HAP-1 (cell line): Measurements from ENCODE around the gene CCDC9B.

Experiments
- DNase-seq, 2 experiments: peaks; one replicate each; pipeline ENCODE4 v3.0.0-alpha.2; 2016 to 2020; ENCODE audit warnings: low spot score in 2 of 2
- H3K27me3 ChIP-seq: fragments of 250-450 bp; sonication (Bioruptor Pico); 2 replicates; pipeline ENCODE4 v1.5.1; 2020; ENCODE audit warnings: low read depth, mild to moderate bottlenecking, moderate library complexity
- H3K36me3 ChIP-seq: fragments of 250-450 bp; sonication (Bioruptor Pico); replicated peaks from 2 replicates; pipeline ENCODE4 v1.5.1; 2020; ENCODE audit warnings: mild to moderate bottlenecking
- H3K4me1 ChIP-seq: fragments of 250-450 bp; sonication (Bioruptor Pico); 2 replicates; pipeline ENCODE4 v1.5.1; 2020; ENCODE audit warnings: mild to moderate bottlenecking
- H3K4me3 ChIP-seq: fragments of 250-450 bp; sonication (Bioruptor Pico); 2 replicates; pipeline ENCODE4 v1.5.1; 2020; ENCODE audit warnings: mild to moderate bottlenecking, moderate library complexity
- H3K9me3 ChIP-seq: fragments of 250-450 bp; sonication (Bioruptor Pico); 2 replicates; pipeline ENCODE4 v1.5.1; 2020; ENCODE audit warnings: mild to moderate bottlenecking, moderate library complexity
- in situ Hi-C: fragments of 300-500 bp; cut with MboI; formaldehyde crosslinking; loops from 3 replicates; pipeline ENCODE4 v1.14.3; 2020; ENCODE audit warnings: low sequenced_read_pairs, inconsistent platforms, mixed read lengths

CCDC9B gene

GRCh38 chr15:40323953-40324937 is 16.5 kb downstream of the CCDC9B start:
- peaks cover 32% of the 10 kb centered on the region for H3K36me3 ChIP-seq
- no peaks in the 10 kb centered on the region for H3K9me3 ChIP-seq
- H3K27me3 ChIP-seq, result no peaks in the 10 kb centered on the region
- in situ Hi-C loops, result no loop called here
- H3K4me1 ChIP-seq, result peaks cover 67% of the 10 kb centered on the region
- peak overlapping the region; percentile 52 for H3K4me3 ChIP-seq
- peak in 1 of 2 experiments; percentile 50 for DNase-seq

GRCh38 chr15:40323239-40323952 is 17.3 kb downstream of the CCDC9B start, which contains the start of gene INAFM2:
INAFM2 (plus strand) TSS chr15:40323692; CDS start chr15:40324056, 364 bp downstream.
- DNase-seq, result peak; percentile 96 to 98
- H3K27me3 ChIP-seq, result no peaks in the 10 kb centered on the region
- in situ Hi-C loops, result no loop called here
- no peaks in the 10 kb centered on the region for H3K9me3 ChIP-seq
- peaks cover 64% of the 10 kb centered on the region for H3K4me1 ChIP-seq
- H3K4me3 ChIP-seq, result peak within 1 kb of the TSS; percentile 52
- peaks cover 26% of the 10 kb centered on the region for H3K36me3 ChIP-seq

GRCh38 chr15:40322531-40323238 is 18.1 kb downstream of the CCDC9B start:
- no peaks in the 10 kb centered on the region for H3K9me3 ChIP-seq
- H3K27me3 ChIP-seq, result no peaks in the 10 kb centered on the region
- H3K4me1 ChIP-seq, result peaks cover 56% of the 10 kb centered on the region
- in situ Hi-C loops, result no loop called here
- peak in 1 of 2 experiments; percentile 63 for DNase-seq
- peak overlapping the region; percentile 12 for H3K4me3 ChIP-seq
- H3K36me3 ChIP-seq, result peaks cover 19% of the 10 kb centered on the region

GRCh38 chr15:40320931-40321371 is 19.8 kb downstream of the CCDC9B start:
- H3K4me3 ChIP-seq, result no peak overlapping the region
- in situ Hi-C loops, result no loop called here
- H3K27me3 ChIP-seq, result no peaks in the 10 kb centered on the region
- peak; percentile 84 to 100 for DNase-seq
- H3K36me3 ChIP-seq, result peaks cover 7% of the 10 kb centered on the region
- peaks cover 39% of the 10 kb centered on the region for H3K4me1 ChIP-seq
- H3K9me3 ChIP-seq, result no peaks in the 10 kb centered on the region

- DNase-seq, result peak; percentile 61 to 77
- no peaks in the 10 kb centered on the region for H3K9me3 ChIP-seq
- H3K4me3 ChIP-seq, result no peak overlapping the region
- H3K27me3 ChIP-seq, result no peaks in the 10 kb centered on the region
- in situ Hi-C loops, result no loop called here
- H3K36me3 ChIP-seq, result peaks cover 4% of the 10 kb centered on the region; the same call in 1 of the 2 replicates
- H3K4me1 ChIP-seq, result peaks cover 35% of the 10 kb centered on the region
These were observed 20.3 kb downstream of the CCDC9B start for GRCh38 chr15:40320409-40320808.

GRCh38 chr15:40317580-40317979 is 23.2 kb downstream of the CCDC9B start:
- Histone ChIP-seq H3K9me3 (no peaks in the 10 kb centered on the region), H3K4me3 (no peak overlapping the region), H3K27me3 (no peaks in the 10 kb centered on the region), H3K36me3 (no peaks in the 10 kb centered on the region), H3K4me1 (peaks cover 43% of the 10 kb centered on the region)
- no peak for DNase-seq
- in situ Hi-C loops, result no loop called here

- no peak for DNase-seq
- in situ Hi-C loops, result no loop called here
- peaks cover 36% of the 10 kb centered on the region for H3K4me1 ChIP-seq
These were observed 23.8 kb downstream of the CCDC9B start for GRCh38 chr15:40316931-40317330.

GRCh38 chr15:40314723-40315276 is 25.9 kb downstream of the CCDC9B start:
- in situ Hi-C loops, result no loop called here
- H3K4me1 ChIP-seq, result peaks cover 18% of the 10 kb centered on the region
- no peaks in the 10 kb centered on the region for H3K9me3 ChIP-seq
- H3K4me3 ChIP-seq, result no peak overlapping the region
- DNase-seq, result no peak
- no peaks in the 10 kb centered on the region for H3K27me3 ChIP-seq
- no peaks in the 10 kb centered on the region for H3K36me3 ChIP-seq

More at GRCh38 chr15:40316931-40317330, 23.8 kb downstream of the CCDC9B start:
- no peaks in the 10 kb centered on the region for H3K36me3 ChIP-seq
- H3K27me3 ChIP-seq, result no peaks in the 10 kb centered on the region
- H3K9me3 ChIP-seq, result no peaks in the 10 kb centered on the region
- no peak overlapping the region for H3K4me3 ChIP-seq

GRCh38 chr15:40313531-40314398 is 27.0 kb downstream of the CCDC9B start:
- H3K4me3 ChIP-seq, result no peak overlapping the region

GRCh38 chr15:40312370-40313158 is 28.2 kb downstream of the CCDC9B start:
- no peak for DNase-seq
- Histone ChIP-seq H3K4me1 (peaks cover 20% of the 10 kb centered on the region), H3K4me3 (no peak overlapping the region), H3K27me3 (no peaks in the 10 kb centered on the region), H3K9me3 (no peaks in the 10 kb centered on the region), H3K36me3 (no peaks in the 10 kb centered on the region)
- in situ Hi-C loops, result no loop called here

More at GRCh38 chr15:40313531-40314398, 27.0 kb downstream of the CCDC9B start:
- Histone ChIP-seq H3K4me1 (peaks cover 19% of the 10 kb centered on the region), H3K36me3 (no peaks in the 10 kb centered on the region), H3K9me3 (no peaks in the 10 kb centered on the region), H3K27me3 (no peaks in the 10 kb centered on the region)
- in situ Hi-C loops, result no loop called here
- DNase-seq, result peak; percentile 93 to 95

- in situ Hi-C loops, result no loop called here
- H3K4me3 ChIP-seq, result no peak overlapping the region
- peaks cover 20% of the 10 kb centered on the region for H3K4me1 ChIP-seq
- no peaks in the 10 kb centered on the region for H3K36me3 ChIP-seq
- no peak for DNase-seq
- H3K27me3 ChIP-seq, result no peaks in the 10 kb centered on the region
- H3K9me3 ChIP-seq, result no peaks in the 10 kb centered on the region
These were observed 29.7 kb downstream of the CCDC9B start for GRCh38 chr15:40310993-40311392.
